Activated T-helper 1 cell treated with anti-CD3 and anti-CD28 coated beads, Interleukin-12 subunit alpha, Interleukin-12 subunit beta, Interleukin-2, Interleukin-4 antibody, amounts not matched to agents 30 ng/mL and 10 ng/mL and 1 ng/mL, durations not matched to agents 14 hours and 24 hours and 36 hours (primary cell): Measurements from ENCODE around the gene LRRC37A3. TPM values are rescaled to one million over a fixed set of nuclear protein-coding genes. Genes with fewer than 3 reads are reported as not detected.
"Not testable (repeated sequence)": the region's sequence is repeated elsewhere in the genome, so short reads cannot be mapped to it uniquely, and the experiment has no call there.

Source experiments
- DNase-seq: peaks from one replicate; pipeline ENCODE4 v3.0.0; 2021; ENCODE audit warnings: low spot score
- H3K27ac Mint-ChIP-seq: one replicate; pipeline ENCODE4 v1.8.0; 2021; ENCODE audit warnings: mild to moderate bottlenecking, mixed read lengths
- H3K27me3 Mint-ChIP-seq: one replicate; pipeline ENCODE4 v1.8.0; 2022; ENCODE audit warnings: mild to moderate bottlenecking, moderate library complexity, mixed read lengths; ENCODE audit not compliant: insufficient read depth
- H3K36me3 Mint-ChIP-seq: one replicate; pipeline ENCODE4 v1.8.0; 2021; ENCODE audit warnings: low read depth, mixed read lengths
- H3K4me1 Mint-ChIP-seq: one replicate; pipeline ENCODE4 v1.8.0; 2021; ENCODE audit warnings: low read depth, mixed read lengths
- H3K4me3 Mint-ChIP-seq: one replicate; pipeline ENCODE4 v1.8.0; 2021; ENCODE audit warnings: mild to moderate bottlenecking, moderate library complexity, mixed read lengths
- H3K9me3 Mint-ChIP-seq: one replicate; pipeline ENCODE4 v1.8.0; 2021; ENCODE audit warnings: mixed read lengths
- intact Hi-C: fragments of 100-400 bp; cut with micrococcal nuclease; formaldehyde crosslinking; loops from one replicate; pipeline ENCODE4 v1.15.1; 2024
- total RNA-seq: library from RNA; stranded (reverse); gene quantifications from 2 replicates; pipeline ENCODE4 v1.2.3, GENCODE V29; 2022

The LRRC37A3 gene
- total RNA-seq, 1 donor from 2014 or later: 12.4 TPM

DNA sequence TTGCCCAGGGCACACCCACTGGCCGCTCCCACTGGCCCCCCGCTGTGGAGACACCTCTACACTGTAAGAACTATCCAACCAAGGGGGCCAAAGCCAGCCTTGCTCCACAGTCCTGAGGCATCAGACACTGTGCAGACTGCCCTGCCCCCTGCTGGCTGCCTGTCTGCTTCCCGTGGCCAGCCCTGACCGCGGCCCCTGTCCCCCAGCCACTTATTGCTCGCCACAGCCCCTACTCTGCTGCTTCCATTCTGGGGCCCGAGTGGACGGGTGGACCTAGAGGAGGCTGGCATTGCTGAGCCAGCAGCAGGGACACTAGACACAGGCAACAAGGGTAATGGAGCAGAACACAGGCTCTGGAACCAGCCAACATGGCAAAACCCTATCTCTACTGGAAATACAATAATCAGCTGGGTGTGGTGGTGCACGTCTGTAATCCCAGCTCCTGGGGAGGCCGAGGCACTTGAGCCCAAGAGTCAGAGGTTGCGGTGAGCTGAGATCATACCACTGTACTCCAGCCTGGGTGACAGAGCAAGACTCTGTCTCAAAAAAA is 19.7 kb upstream of the LRRC37A3 start:
- intact Hi-C loops: no loop called here
- Mint-ChIP-seq H3K36me3 (no peaks in the 10 kb centered on the region), H3K4me1 (peaks cover 17% of the 10 kb centered on the region), H3K4me3 (no peak overlapping the region), H3K27me3 (peaks cover 17% of the 10 kb centered on the region), H3K27ac (no peak overlapping the region), H3K9me3 (no peaks in the 10 kb centered on the region)
- DNase-seq: peak; percentile 12

DNA sequence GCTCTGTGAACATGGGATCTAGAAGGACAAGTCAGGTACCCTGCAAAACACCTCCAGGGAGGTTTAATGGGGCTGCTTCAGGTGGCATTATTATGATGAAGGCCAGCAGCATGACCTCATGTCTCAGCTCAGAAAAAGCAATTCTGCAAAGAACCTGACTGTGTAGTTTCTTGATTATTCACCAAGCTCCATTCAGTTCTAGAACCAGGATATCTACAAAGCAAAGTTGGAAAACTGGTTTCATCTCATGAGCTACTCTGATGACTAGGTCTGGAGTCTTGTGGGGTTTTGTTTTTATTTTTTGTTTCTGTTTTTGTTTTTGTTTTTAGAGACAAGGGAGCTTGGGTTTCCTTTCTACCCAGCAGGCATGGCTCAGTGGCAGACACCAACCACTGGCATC is 19.0 kb upstream of the LRRC37A3 start:
- intact Hi-C loops: no loop called here
- no peak overlapping the region for H3K27ac Mint-ChIP-seq
- H3K9me3 Mint-ChIP-seq: no peaks in the 10 kb centered on the region
- H3K27me3 Mint-ChIP-seq: peaks cover 14% of the 10 kb centered on the region
- H3K4me1 Mint-ChIP-seq: peaks cover 17% of the 10 kb centered on the region
- no peak for DNase-seq
- H3K36me3 Mint-ChIP-seq: no peaks in the 10 kb centered on the region
- H3K4me3 Mint-ChIP-seq: no peak overlapping the region

GRCh38 chr17:64936117-64936516 is 16.8 kb upstream of the LRRC37A3 start:
- H3K36me3 Mint-ChIP-seq: no peaks in the 10 kb centered on the region
- intact Hi-C loops: no loop called here
- no peaks in the 10 kb centered on the region for H3K9me3 Mint-ChIP-seq
- no peak overlapping the region for H3K27ac Mint-ChIP-seq
- H3K27me3 Mint-ChIP-seq: peaks cover 6% of the 10 kb centered on the region
- peaks cover 17% of the 10 kb centered on the region for H3K4me1 Mint-ChIP-seq
- no peak for DNase-seq
- H3K4me3 Mint-ChIP-seq: no peak overlapping the region

DNA sequence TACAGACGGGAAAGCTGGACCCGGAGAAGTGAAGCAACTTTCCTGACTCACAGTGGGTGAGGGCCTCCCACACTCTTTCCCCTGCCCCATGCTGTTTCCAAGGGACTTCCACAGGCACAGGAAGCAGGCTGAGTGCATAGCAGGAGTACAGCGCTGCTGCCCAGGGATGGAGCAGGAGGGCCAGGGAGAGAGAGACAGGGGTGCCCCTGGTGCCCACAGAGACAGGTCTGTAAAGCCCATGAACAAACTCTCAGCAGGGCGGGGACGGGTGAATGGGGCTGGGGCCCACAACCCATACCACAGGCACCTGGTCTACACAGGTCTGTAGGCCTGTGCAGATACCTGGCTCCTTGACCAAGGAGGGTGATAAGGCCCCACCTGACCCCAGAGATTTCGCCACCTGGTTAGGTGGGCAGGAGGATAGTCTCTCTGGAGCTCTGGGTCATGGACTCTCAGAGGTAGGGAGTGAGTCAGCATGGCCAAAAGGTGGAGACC is 15.1 kb upstream of the LRRC37A3 start:
- peaks cover 30% of the 10 kb centered on the region for H3K4me1 Mint-ChIP-seq
- H3K27ac Mint-ChIP-seq, intact Hi-C loops, H3K9me3 Mint-ChIP-seq, H3K4me3 Mint-ChIP-seq, H3K27me3 Mint-ChIP-seq, DNase-seq, H3K36me3 Mint-ChIP-seq: not testable (repeated sequence)

DNA sequence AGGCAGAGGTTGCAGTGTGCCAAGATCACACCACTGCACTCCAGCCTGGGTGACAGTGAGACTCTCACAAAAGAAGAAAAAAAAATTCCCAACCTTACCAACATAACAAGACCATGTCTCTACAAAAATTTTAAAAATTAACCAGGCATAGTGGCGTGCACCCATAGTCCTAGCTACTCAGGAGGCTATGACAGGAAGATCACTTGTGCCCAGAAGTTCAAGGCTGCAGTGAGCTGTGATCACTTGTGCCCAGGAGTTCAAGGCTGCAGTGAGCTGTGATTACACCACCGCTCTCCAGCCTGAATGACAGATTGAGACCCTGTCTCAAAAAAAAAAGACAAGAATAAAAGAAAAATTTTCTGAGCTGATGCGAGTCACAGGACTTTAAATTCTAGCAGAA is 13.6 kb upstream of the LRRC37A3 start:
- DNase-seq, H3K36me3 Mint-ChIP-seq, intact Hi-C loops, H3K9me3 Mint-ChIP-seq, H3K27ac Mint-ChIP-seq, H3K27me3 Mint-ChIP-seq, H3K4me3 Mint-ChIP-seq: not testable (repeated sequence)
- H3K4me1 Mint-ChIP-seq: peaks cover 17% of the 10 kb centered on the region

- H3K4me3 Mint-ChIP-seq, H3K27ac Mint-ChIP-seq, DNase-seq, H3K27me3 Mint-ChIP-seq, H3K36me3 Mint-ChIP-seq, intact Hi-C loops, H3K9me3 Mint-ChIP-seq: not testable (repeated sequence)
- peaks cover 20% of the 10 kb centered on the region for H3K4me1 Mint-ChIP-seq
These were observed 11.1 kb upstream of the LRRC37A3 start for GRCh38 chr17:64930374-64930773.

DNA sequence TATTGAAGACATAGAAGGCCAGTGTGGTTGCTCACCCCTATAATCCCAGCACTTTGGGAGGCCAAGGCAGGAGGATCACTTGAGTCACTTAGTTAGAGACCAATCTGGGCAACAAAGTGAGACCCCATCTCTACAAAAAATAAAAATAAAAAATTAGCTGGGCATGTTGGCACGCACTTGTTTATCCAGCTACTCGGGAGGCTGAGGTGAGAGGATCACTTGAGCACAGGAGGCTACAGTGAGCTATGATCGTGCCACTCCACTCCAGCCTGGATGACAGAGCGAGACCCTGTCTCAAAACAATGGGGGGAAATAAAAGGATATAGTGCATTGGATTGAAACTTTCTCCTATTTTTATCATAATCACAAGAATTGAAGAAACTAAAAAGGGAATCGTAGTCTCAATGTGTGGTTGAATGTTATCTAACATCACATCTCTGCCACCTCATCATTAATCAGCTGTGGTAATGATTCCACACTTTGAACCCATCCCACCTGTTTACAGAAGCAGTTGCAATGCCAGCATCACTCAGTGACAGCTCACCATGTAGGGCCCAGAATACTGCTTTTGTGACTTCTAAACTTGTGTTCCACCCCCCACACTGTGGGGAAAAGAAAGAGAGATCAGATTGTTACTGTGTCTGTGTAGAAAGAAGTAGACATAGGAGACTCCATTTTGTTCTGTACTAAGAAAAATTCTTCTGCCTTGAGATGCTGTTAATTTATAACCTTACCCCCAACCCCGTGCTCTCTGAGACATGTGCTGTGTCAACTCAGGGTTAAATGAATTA is 10.3 kb upstream of the LRRC37A3 start:
- H3K4me1 Mint-ChIP-seq: peaks cover 20% of the 10 kb centered on the region
- H3K27ac Mint-ChIP-seq, H3K9me3 Mint-ChIP-seq, H3K4me3 Mint-ChIP-seq, H3K27me3 Mint-ChIP-seq, intact Hi-C loops, DNase-seq, H3K36me3 Mint-ChIP-seq: not testable (repeated sequence)

DNA sequence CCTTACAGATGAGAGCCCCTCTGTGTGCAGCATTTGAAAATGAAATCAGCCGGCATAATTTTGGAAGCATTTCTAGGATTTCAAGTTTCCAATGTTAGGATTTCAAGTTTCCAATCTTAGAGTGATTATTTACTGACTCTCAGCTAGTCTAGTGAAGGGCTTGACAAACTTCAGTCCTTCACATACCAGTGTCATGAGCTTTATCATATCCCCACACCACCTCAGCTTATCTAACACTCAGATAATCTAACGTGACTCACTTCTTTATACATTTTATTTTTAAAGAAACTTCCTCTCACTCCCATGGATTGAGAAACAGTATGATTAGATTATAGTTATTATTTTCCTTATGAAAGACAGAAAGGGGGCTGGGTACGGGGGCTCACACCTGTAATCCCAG is 9.4 kb upstream of the LRRC37A3 start:
- H3K36me3 Mint-ChIP-seq, intact Hi-C loops, H3K27me3 Mint-ChIP-seq, H3K9me3 Mint-ChIP-seq, H3K4me3 Mint-ChIP-seq, DNase-seq, H3K27ac Mint-ChIP-seq: not testable (repeated sequence)
- H3K4me1 Mint-ChIP-seq: peaks cover 20% of the 10 kb centered on the region

DNA sequence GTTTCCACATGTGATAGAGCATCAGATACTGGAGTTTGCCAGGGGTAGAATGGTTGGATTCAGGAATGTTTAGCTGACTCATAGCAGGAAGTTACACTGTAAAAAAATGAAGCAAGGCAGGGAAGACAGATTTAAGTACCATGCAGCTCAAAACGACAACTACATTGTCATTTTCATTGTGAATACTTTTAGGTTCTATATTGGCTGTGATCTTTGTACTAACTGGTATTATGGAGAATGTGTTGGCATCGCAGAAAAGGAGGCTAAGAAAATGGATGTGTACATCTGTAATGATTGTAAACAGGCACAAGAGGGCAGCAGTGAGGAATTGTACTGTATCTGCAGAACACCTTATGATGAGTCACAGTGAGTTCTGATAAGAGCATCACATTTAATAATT is 8.2 kb upstream of the LRRC37A3 start:
- intact Hi-C loops: loop anchor here (1.0 to 2.0 kb wide), 2 partner anchors 33 to 271 kb away; no protein-coding TSS in a partner anchor
- not testable (repeated sequence) for H3K27ac Mint-ChIP-seq, H3K9me3 Mint-ChIP-seq, H3K4me3 Mint-ChIP-seq, H3K36me3 Mint-ChIP-seq, H3K27me3 Mint-ChIP-seq
- peaks cover 28% of the 10 kb centered on the region for H3K4me1 Mint-ChIP-seq
- peak; percentile 54 for DNase-seq

DNA sequence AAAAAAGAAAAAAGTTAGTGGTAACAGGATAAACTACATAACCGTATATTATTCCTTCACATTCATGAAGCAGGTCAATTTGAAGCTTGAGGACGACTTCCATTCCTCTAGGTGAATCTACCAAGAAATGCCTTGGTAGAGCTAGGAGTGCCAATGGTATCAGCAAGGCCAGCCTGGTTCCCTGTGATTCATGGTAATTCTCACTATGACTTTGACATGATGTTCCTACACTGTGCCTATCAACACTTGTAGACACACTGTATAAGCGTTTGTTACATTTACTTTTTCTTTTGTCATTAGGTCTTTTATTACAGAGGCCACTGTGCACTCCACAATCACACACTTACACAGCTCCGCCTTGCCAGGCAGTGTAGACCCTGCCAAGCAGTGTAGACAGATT is 7.2 kb upstream of the LRRC37A3 start:
- not testable (repeated sequence) for DNase-seq

GRCh38 chr17:64925244-64925643 is 6.0 kb upstream of the LRRC37A3 start:
- H3K27me3 Mint-ChIP-seq, H3K4me3 Mint-ChIP-seq, H3K36me3 Mint-ChIP-seq, intact Hi-C loops, H3K27ac Mint-ChIP-seq, DNase-seq, H3K9me3 Mint-ChIP-seq: not testable (repeated sequence)
- peaks cover 26% of the 10 kb centered on the region for H3K4me1 Mint-ChIP-seq

More for the DNA sequence above, 7.2 kb upstream of the LRRC37A3 start:
- intact Hi-C loops: loop anchor here (2.0 kb wide), 1 partner anchor 34 kb away; no protein-coding TSS in a partner anchor
- not testable (repeated sequence) for H3K27me3 Mint-ChIP-seq, H3K9me3 Mint-ChIP-seq, H3K27ac Mint-ChIP-seq, H3K4me3 Mint-ChIP-seq, H3K36me3 Mint-ChIP-seq
- peaks cover 28% of the 10 kb centered on the region for H3K4me1 Mint-ChIP-seq

DNA sequence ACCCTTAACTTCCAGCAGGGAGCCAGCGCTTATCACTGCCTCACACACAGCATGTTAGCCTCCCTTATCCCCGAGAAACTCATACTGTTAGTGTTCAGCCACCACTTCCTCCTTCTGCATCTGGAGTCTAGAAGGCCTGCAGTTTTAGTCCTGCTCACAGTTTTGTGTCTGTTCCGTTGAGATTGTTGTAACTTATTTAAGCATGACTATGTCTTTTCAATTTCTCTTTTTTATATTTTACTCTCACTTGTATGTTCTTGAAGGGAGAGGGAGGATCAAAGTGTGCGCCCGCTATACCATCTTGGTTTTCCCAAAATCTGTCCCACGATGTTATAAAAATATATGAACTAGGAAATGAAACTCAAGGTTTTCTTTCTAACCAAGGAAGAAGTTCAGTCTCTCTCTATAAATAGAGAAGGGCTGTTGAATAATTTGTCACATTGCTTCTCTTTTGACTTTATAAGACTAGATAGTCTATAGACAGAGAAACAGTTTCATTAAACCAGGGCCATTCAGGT is 3.8 kb upstream of the LRRC37A3 start:
- H3K27me3 Mint-ChIP-seq, H3K9me3 Mint-ChIP-seq, H3K27ac Mint-ChIP-seq, H3K4me3 Mint-ChIP-seq, H3K36me3 Mint-ChIP-seq, DNase-seq, intact Hi-C loops: not testable (repeated sequence)
- H3K4me1 Mint-ChIP-seq: peaks cover 28% of the 10 kb centered on the region

DNA sequence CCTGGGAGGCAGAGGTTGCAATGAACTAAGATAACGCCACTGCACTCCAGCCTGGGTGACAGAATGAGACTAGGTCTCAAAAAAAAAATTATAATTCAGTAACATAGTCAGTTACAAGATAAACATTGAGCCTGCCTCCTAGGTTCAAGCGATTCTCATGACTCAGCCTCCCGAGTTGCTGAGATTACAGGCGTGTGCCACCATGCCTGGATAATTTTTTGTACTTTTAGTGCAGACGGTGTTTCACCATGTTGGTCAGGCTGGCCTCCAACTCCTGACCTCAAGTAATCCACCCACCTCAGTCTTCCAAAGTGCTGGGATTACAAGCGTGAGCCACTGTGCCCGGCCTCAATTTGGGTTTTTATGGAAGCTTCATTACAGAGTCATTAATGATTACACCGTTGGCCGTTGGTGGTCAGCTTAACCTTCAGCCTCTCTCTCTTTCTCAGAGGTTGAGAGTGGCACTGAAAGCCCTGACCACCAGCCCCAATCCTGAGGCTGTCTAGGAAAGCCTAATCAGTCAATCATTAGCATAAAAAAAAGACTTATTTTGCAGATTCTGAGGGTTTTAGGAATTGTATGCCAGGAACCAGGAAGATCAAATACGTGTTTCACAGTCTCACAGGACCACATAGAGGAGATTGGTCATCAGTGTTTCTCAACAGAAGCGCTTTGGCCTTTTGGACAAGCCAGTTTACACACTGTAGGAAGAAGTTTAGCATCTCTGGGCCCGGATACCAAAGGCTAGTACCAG is 1.3 kb upstream of the LRRC37A3 start:
- H3K27ac Mint-ChIP-seq: peak overlapping the region; percentile 0
- DNase-seq: no peak
- peak overlapping the region; percentile 89 for H3K4me3 Mint-ChIP-seq
- H3K36me3 Mint-ChIP-seq: no peaks in the 10 kb centered on the region
- no peaks in the 10 kb centered on the region for H3K9me3 Mint-ChIP-seq
- H3K27me3 Mint-ChIP-seq: peaks cover 2% of the 10 kb centered on the region
- intact Hi-C loops: no loop called here
- peaks cover 21% of the 10 kb centered on the region for H3K4me1 Mint-ChIP-seq
